Calu3 (cell line): ENCODE measurements around the gene PPIC. TPM values are rescaled to one million over a fixed set of nuclear protein-coding genes. Genes with fewer than 3 reads are reported as not detected.

ENCODE experiments used
- BruUV-seq: library from RNA; stranded (reverse); fragments of 400-500 nt; replicated peaks from 2 replicates; lab custom pipeline; 2021; lab: Mats Ljungman, UMichigan
- CTCF ChIA-PET: fragments of 300-600 bp; sonication (Branson Sonifier 250); formaldehyde crosslinking; loops from one replicate; lab custom pipeline; 2022; ENCODE audit warnings: antibody characterized with exemption; lab: Charles Lee
- DNase-seq: peaks from one replicate; pipeline ENCODE4 v3.0.0; 2022
- H3K27ac Mint-ChIP-seq: one replicate; pipeline ENCODE4 v1.8.0; 2022; ENCODE audit warnings: mixed read lengths; ENCODE audit not compliant: unreplicated experiment
- H3K27me3 Mint-ChIP-seq: one replicate; pipeline ENCODE4 v1.8.0; 2022; ENCODE audit warnings: mixed read lengths; ENCODE audit not compliant: unreplicated experiment
- H3K36me3 Mint-ChIP-seq: one replicate; pipeline ENCODE4 v1.8.0; 2022; ENCODE audit warnings: mild to moderate bottlenecking, moderate library complexity, mixed read lengths; ENCODE audit not compliant: insufficient read depth, unreplicated experiment
- H3K4me1 Mint-ChIP-seq: one replicate; pipeline ENCODE4 v1.8.0; 2022; ENCODE audit warnings: mild to moderate bottlenecking, low read depth, mixed read lengths; ENCODE audit not compliant: unreplicated experiment
- H3K4me3 Mint-ChIP-seq: one replicate; pipeline ENCODE4 v1.8.0; 2022; ENCODE audit warnings: mild to moderate bottlenecking, low read depth, moderate library complexity, mixed read lengths; ENCODE audit not compliant: unreplicated experiment
- H3K9me3 Mint-ChIP-seq: one replicate; pipeline ENCODE4 v1.8.0; 2022; ENCODE audit warnings: low read depth, mixed read lengths; ENCODE audit not compliant: unreplicated experiment
- CTCF ChIP-seq: fragments of 200-600 bp; IDR thresholded peaks from one replicate; pipeline ENCODE4 v1.8.0; 2022; ENCODE audit warnings: antibody characterized with exemption; ENCODE audit not compliant: unreplicated experiment
- intact Hi-C: fragments of 100-400 bp; cut with micrococcal nuclease; formaldehyde crosslinking; loops from one replicate; pipeline ENCODE4 v1.10.0; 2022; ENCODE audit not compliant: unreplicated experiment
- total RNA-seq: library from RNA; stranded (reverse); gene quantifications from 2 replicates; pipeline ENCODE4 v1.2.3, GENCODE V29; 2022

PPIC gene
- total RNA-seq, 1 experiment from 2014 or later, result 43.5 TPM

- peaks cover 8% of the 10 kb centered on the region for H3K4me1 Mint-ChIP-seq
- BruUV-seq, result no TSS peak
- TF ChIP-seq CTCF, result no peak
- no peak overlapping the region for H3K4me3 Mint-ChIP-seq
- no peak for DNase-seq
- CTCF ChIA-PET, result no interaction called here
- no peaks in the 10 kb centered on the region for H3K36me3 Mint-ChIP-seq
- no peaks in the 10 kb centered on the region for H3K27me3 Mint-ChIP-seq
- intact Hi-C loops, result no loop called here
- H3K9me3 Mint-ChIP-seq, result no peaks in the 10 kb centered on the region
- H3K27ac Mint-ChIP-seq, result no peak overlapping the region
Observed at GRCh38 chr5:123012321-123012720, 24.2 kb downstream of the PPIC start.

GRCh38 chr5:123007754-123008153 is 28.8 kb downstream of the PPIC start:
- no peak for DNase-seq
- CTCF ChIA-PET, result interaction anchor here (0.7 to 1.1 kb wide), 2 partner anchors 35 to 813 kb away, joined by 3 read pairs; no protein-coding TSS in a partner anchor
- BruUV-seq, result no TSS peak
- no peak overlapping the region for H3K4me3 Mint-ChIP-seq
- no peak for TF ChIP-seq CTCF
- no peaks in the 10 kb centered on the region for H3K4me1 Mint-ChIP-seq
- no peak overlapping the region for H3K27ac Mint-ChIP-seq
- intact Hi-C loops, result no loop called here
- no peaks in the 10 kb centered on the region for H3K36me3 Mint-ChIP-seq
- no peaks in the 10 kb centered on the region for H3K9me3 Mint-ChIP-seq
- H3K27me3 Mint-ChIP-seq, result no peaks in the 10 kb centered on the region

GRCh38 chr5:123007182-123007581 is 29.3 kb downstream of the PPIC start:
- Mint-ChIP-seq H3K4me3 (no peak overlapping the region), H3K27me3 (no peaks in the 10 kb centered on the region), H3K36me3 (no peaks in the 10 kb centered on the region), H3K4me1 (no peaks in the 10 kb centered on the region), H3K27ac (no peak overlapping the region), H3K9me3 (no peaks in the 10 kb centered on the region)
- intact Hi-C loops, result no loop called here
- no TSS peak for BruUV-seq
- CTCF ChIA-PET, result interaction anchor here (1.1 kb wide), 1 partner anchor 36 kb away, joined by 3 read pairs; no protein-coding TSS in a partner anchor
- TF ChIP-seq CTCF, result no peak
- no peak for DNase-seq

- intact Hi-C loops, result loop anchor here (5.0 kb wide), 1 partner anchor 485 kb away; no protein-coding TSS in a partner anchor
- Mint-ChIP-seq H3K36me3 (no peaks in the 10 kb centered on the region), H3K9me3 (no peaks in the 10 kb centered on the region), H3K4me3 (no peak overlapping the region), H3K4me1 (no peaks in the 10 kb centered on the region), H3K27ac (no peak overlapping the region), H3K27me3 (no peaks in the 10 kb centered on the region)
- BruUV-seq, result no TSS peak
- DNase-seq, result no peak
- TF ChIP-seq CTCF, result no peak
- CTCF ChIA-PET, result no interaction called here
Observed at GRCh38 chr5:123001808-123002207, 34.7 kb downstream of the PPIC start.
